ENCODE data around the gene PRKCB.

- TF ChIP-seq CTCF (IDR thresholded peaks at IDR 0.05; ENCODE audit: low read depth, low read length) (no peak), POLR2A (IDR thresholded peaks at IDR 0.05; ENCODE audit: extremely low read depth, insufficient read length) (no peak), MAX (IDR thresholded peaks at IDR 0.05; ENCODE audit: low read depth, low read length) (no peak)
Measured at GRCh38 chr16:24005577-24005976, 169.8 kb downstream of the PRKCB start.

All from NB4 (cell line).